Retinal pigment epithelial cell (primary cell): ENCODE results near the gene IBTK.
A peak's percentile ranks its signal among the peaks of the same experiment; 100 is the strongest.
"Not testable (repeated sequence)": the region's sequence is repeated elsewhere in the genome, so short reads cannot be mapped to it uniquely, and the experiment has no call there.

ENCODE experiments used
- DNase-seq: peaks from one replicate; pipeline ENCODE4 v3.0.0-alpha.2; 2010; ENCODE audit warnings: low read depth
- H3K4me3 ChIP-seq: 2 replicates; pipeline ENCODE4 v1.5.1; 2011; ENCODE audit warnings: mild to moderate bottlenecking, low read length, control low read depth, moderate library complexity
- CTCF ChIP-seq: conservative IDR thresholded peaks from 2 replicates; pipeline ENCODE4 v1.5.1; 2011; ENCODE audit warnings: low read depth, low read length, control low read depth, inconsistent platforms

Gene IBTK

DNA sequence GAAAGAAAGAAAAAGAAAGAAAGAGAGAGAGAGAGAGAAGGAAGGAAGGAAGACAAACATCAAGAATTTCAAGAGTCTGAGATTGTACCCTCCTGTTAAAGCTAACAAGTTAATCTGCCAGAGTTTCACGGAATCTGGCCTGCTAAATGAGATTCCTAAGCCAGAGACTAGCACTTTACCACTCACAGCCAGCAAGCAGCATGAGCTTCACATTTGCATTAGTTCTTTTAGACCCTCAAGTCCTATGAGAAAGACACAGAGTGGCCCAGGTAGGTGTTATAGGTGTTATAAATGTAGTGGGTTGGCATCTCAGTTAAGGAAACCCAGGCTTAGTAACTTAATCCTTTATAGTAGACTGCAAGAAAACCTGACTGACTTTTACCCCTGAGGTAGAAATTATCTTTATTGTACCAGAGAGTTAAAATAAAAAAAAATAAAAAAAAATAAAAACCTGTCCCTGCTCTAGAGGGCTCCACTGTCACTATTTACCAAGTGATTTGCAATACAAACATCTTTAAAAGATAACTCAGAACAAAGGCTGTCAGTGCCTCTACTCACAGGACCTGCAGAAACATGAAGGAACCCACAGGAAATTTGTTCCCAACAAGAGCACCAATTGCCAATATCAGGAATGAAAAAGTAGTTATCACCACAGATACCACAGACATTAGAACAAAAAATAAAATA is 9.7 kb upstream of the IBTK start:
- DNase-seq: no peak
- H3K4me3 ChIP-seq: no peak overlapping the region
- TF ChIP-seq CTCF: no peak

GRCh38 chr6:82254722-82255121 is 7.2 kb upstream of the IBTK start:
- H3K4me3 ChIP-seq, DNase-seq: not testable (repeated sequence)

DNA sequence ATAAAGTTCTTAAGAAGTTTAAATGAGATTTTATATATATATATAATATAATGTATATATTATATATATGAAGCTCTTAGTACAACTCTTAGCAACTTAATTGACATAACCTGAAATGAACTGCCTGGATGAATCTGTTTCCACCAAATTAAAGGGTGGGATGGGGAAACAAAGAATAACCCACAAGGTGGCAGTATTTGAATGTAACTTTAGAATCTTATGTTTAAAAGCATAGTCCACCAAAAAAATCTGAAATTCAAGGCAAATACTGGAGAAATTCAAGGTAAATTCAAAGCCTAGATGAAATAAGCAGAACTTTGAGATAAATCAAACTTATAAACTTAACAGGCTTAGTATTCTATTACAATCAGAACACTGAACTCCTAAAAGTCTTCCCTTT is 4.4 kb upstream of the IBTK start:
- no peak for DNase-seq
- TF ChIP-seq CTCF: peak; percentile 51
- no peak overlapping the region for H3K4me3 ChIP-seq

DNA sequence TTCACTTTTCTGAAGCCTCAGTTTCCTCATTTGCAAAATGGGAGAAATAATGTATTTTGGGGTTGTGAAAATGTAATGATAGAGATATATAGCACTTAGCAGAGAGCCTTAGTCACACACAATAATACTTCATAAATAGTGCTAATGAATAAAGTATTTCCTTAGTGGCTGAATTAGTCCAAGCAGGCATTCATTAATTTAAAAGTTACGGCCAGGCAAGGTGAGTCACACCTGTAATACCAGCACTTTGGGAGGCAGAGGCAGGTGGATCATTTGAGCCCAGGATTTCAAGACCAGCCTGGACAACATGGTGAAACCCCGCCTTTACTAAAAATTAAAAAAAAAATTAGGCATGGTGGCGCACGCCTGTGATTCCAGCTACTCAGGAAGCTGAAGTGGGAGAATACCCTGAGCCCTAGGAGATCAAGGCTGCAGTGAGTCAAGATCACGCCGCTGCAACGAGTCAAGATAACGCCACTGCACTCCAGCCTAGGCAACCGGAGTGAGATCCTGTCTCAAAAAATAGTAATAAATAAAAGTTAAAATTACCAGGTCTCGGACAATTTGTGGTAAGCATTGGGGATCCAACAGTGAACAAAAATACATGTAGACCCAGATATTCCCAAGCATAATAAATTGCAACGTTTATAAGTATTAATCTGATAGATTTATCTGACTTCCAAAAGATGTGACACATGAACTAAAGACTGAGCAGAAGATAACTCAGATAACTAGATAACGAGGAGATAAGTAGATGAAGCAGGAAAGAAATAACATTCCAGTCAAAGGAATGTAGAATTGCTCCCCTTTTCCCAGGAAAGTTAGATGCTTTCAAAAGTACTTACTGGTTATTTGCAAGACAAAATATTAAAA is 2.1 kb upstream of the IBTK start:
- no peak overlapping the region for H3K4me3 ChIP-seq
- no peak for DNase-seq
- TF ChIP-seq CTCF: no peak

DNA sequence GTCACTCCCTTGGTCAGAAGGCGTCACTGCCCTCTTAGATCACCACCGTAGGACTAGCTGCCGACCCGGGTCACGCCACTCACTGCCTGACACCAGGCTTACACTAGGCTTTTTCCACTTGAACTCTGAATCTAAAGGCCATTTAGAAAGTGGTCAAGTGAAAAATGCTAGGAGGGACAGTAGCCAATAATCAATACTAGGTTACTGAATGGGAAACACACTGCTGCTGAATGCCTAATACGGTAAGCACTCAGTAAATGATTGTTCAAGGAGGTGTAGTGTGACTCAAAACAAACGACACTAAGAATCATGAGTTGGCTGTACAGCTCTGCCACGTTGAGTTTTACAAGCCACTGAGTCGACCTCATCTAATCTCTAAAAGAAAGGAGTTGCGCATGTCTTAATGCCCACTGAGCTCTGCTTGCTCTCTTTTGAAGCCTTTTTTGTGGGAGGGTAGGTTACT is 760 bp upstream of the IBTK start:
- H3K4me3 ChIP-seq: peak overlapping the region; percentile 87
- DNase-seq: peak; percentile 88
- no peak for TF ChIP-seq CTCF

GRCh38 chr6:82246802-82247504 is 591 bp downstream of the IBTK start:
- no peak for TF ChIP-seq CTCF
- peak overlapping the region; percentile 87 for H3K4me3 ChIP-seq
- DNase-seq: no peak

DNA sequence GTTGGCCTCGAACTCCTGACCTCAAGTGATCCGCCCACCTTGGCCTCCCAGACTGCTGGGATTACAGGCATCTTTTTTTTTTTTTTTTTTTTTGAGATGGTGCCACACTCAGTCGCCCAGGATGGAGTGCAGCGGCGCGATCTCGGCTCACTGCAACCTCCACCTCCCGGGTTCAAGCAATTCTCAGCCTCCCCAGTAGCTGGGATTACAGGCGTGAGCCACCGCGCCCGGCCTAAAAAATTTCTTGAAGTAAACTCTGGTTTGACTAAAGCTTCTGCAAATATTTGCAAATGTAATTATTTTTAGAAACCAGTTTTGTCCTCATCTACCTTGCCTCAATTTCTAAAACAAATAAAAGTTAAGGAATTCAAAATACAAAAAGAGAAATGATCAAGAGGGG is 1.2 kb downstream of the IBTK start:
- DNase-seq: no peak
- peak overlapping the region; percentile 87 for H3K4me3 ChIP-seq
- no peak for TF ChIP-seq CTCF
